Astrocyte (in vitro differentiated cells and primary cell): ENCODE results near the gene ATN1. TPM values are rescaled to one million over a fixed set of nuclear protein-coding genes. Genes with fewer than 3 reads are reported as not detected.

Source experiments
- DNase-seq: peaks from one replicate; pipeline ENCODE4 v3.0.0-alpha.2; 2010; ENCODE audit warnings: low read depth
- FAIRE-seq: peaks from 2 replicates; lab custom pipeline; 2011; peaks lifted over from hg19 to GRCh38; lab: Jason Lieb, UNC
- H2AFZ ChIP-seq: 2 replicates; pipeline ENCODE4 v1.6.0; 2012; ENCODE audit warnings: low read depth, low read length, inconsistent platforms
- H3K27ac ChIP-seq: 2 replicates; pipeline ENCODE4 v1.5.1; 2011; ENCODE audit warnings: low read depth, low read length, inconsistent platforms
- H3K27me3 ChIP-seq: 2 replicates; pipeline ENCODE4 v1.6.0; 2011; ENCODE audit warnings: low read length, inconsistent platforms; ENCODE audit not compliant: insufficient read depth
- H3K36me3 ChIP-seq: 2 replicates; pipeline ENCODE4 v1.5.1; 2011; ENCODE audit warnings: low read length, inconsistent platforms; ENCODE audit not compliant: insufficient read depth
- H3K4me1 ChIP-seq: 2 replicates; pipeline ENCODE4 v1.5.1; 2011; ENCODE audit warnings: low read length, inconsistent platforms; ENCODE audit not compliant: insufficient read depth
- H3K4me2 ChIP-seq: 2 replicates; pipeline ENCODE4 v1.6.0; 2012; ENCODE audit warnings: low read length, inconsistent platforms
- H3K4me3 ChIP-seq: 2 replicates; pipeline ENCODE4 v1.5.1; 2011; ENCODE audit warnings: low read depth, mild to moderate bottlenecking, low read length, inconsistent platforms; ENCODE audit not compliant: insufficient read depth
- H3K79me2 ChIP-seq: 2 replicates; pipeline ENCODE4 v1.6.0; 2012; ENCODE audit warnings: mild to moderate bottlenecking, low read length, inconsistent platforms; ENCODE audit not compliant: insufficient read depth
- H3K9ac ChIP-seq: 2 replicates; pipeline ENCODE4 v1.6.0; 2012; ENCODE audit warnings: mild to moderate bottlenecking, low read length, inconsistent platforms
- H3K9me3 ChIP-seq: 2 replicates; pipeline ENCODE4 v1.5.1; 2012; ENCODE audit warnings: low read depth, mild to moderate bottlenecking, low read length, inconsistent platforms; ENCODE audit not compliant: insufficient read depth
- H4K20me1 ChIP-seq: 2 replicates; pipeline ENCODE4 v1.6.0; 2012; ENCODE audit warnings: low read length, inconsistent platforms; ENCODE audit not compliant: insufficient read depth
- H3K27ac Mint-ChIP-seq: one replicate; pipeline ENCODE4 v1.8.0; 2021; ENCODE audit warnings: mild to moderate bottlenecking, mixed read lengths; ENCODE audit not compliant: unreplicated experiment
- H3K27me3 Mint-ChIP-seq: one replicate; pipeline ENCODE4 v1.8.0; 2021; ENCODE audit warnings: low read depth, mixed read lengths; ENCODE audit not compliant: unreplicated experiment
- H3K36me3 Mint-ChIP-seq: one replicate; pipeline ENCODE4 v1.8.0; 2021; ENCODE audit warnings: low read depth, mixed read lengths; ENCODE audit not compliant: unreplicated experiment
- H3K4me1 Mint-ChIP-seq: one replicate; pipeline ENCODE4 v1.8.0; 2021; ENCODE audit warnings: low read depth, mixed read lengths; ENCODE audit not compliant: unreplicated experiment
- H3K4me3 Mint-ChIP-seq: one replicate; pipeline ENCODE4 v1.8.0; 2021; ENCODE audit warnings: mild to moderate bottlenecking, moderate library complexity, mixed read lengths; ENCODE audit not compliant: unreplicated experiment
- H3K9me3 Mint-ChIP-seq: one replicate; pipeline ENCODE4 v1.8.0; 2021; ENCODE audit warnings: mild to moderate bottlenecking, mixed read lengths; ENCODE audit not compliant: unreplicated experiment
- EZH2 ChIP-seq: IDR thresholded peaks from 2 replicates; pipeline ENCODE4 v1.6.1; 2012; ENCODE audit warnings: mild to moderate bottlenecking, low read length, inconsistent platforms; ENCODE audit not compliant: insufficient read depth
- total RNA-seq: library from RNA; stranded (reverse); gene quantifications from 2 replicates; pipeline ENCODE4 v1.2.1, GENCODE V29; 2021
- TF ChIP-seq, protein P1 (sequence below): IDR thresholded peaks from 2 replicates; pipeline ENCODE4 v1.5.1; 2011; ENCODE audit warnings: low read depth, mild to moderate bottlenecking, inconsistent platforms, low read length, moderate library complexity; ENCODE audit not compliant: insufficient read depth

The ATN1 gene
- total RNA-seq, 1 donor from 2014 or later, result 97.8 TPM

DNA sequence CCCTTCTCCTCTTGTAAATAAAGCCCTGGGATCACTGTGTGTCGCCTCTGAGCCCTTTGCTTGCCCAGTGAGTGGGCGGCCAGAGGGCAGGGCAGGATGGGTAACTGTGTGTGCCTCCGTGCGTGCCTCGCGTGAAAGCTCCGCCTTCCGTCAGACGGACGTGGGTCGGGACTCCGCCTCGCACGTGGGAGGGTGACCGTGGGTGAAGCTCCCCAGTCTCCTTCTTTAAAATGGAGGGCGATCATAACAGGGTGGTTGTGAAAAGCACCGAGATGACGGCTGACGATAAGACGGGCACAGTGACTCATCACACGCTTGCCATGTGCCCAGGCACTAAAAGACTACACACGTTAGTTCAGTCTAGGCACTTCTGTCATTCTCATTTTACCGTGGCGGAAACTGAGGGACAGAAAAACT is 33.5 kb downstream of the ATN1 start:
- H3K27me3 ChIP-seq, result no peaks in the 10 kb centered on the region
- peak overlapping the region; percentile 66 for H3K9ac ChIP-seq
- Mint-ChIP-seq H3K36me3 (peaks cover 11% of the 10 kb centered on the region), H3K9me3 (no peaks in the 10 kb centered on the region), H3K4me3 (peak overlapping the region; percentile 75), H3K27ac (peak overlapping the region; percentile 98), H3K27me3 (peaks cover 4% of the 10 kb centered on the region), H3K4me1 (peaks cover 23% of the 10 kb centered on the region)
- H2AFZ ChIP-seq, result peak overlapping the region; percentile 89
- H3K4me2 ChIP-seq, result peak overlapping the region; percentile 78
- no peak for TF ChIP-seq EZH2
- TF ChIP-seq, protein P1, sequence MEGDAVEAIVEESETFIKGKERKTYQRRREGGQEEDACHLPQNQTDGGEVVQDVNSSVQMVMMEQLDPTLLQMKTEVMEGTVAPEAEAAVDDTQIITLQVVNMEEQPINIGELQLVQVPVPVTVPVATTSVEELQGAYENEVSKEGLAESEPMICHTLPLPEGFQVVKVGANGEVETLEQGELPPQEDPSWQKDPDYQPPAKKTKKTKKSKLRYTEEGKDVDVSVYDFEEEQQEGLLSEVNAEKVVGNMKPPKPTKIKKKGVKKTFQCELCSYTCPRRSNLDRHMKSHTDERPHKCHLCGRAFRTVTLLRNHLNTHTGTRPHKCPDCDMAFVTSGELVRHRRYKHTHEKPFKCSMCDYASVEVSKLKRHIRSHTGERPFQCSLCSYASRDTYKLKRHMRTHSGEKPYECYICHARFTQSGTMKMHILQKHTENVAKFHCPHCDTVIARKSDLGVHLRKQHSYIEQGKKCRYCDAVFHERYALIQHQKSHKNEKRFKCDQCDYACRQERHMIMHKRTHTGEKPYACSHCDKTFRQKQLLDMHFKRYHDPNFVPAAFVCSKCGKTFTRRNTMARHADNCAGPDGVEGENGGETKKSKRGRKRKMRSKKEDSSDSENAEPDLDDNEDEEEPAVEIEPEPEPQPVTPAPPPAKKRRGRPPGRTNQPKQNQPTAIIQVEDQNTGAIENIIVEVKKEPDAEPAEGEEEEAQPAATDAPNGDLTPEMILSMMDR, result no peak
- H3K79me2 ChIP-seq, result no peaks in the 10 kb centered on the region
- H3K36me3 ChIP-seq, result peaks cover 11% of the 10 kb centered on the region
- H4K20me1 ChIP-seq, result no peaks in the 10 kb centered on the region
- no peak for FAIRE-seq
- no peaks in the 10 kb centered on the region for H3K9me3 ChIP-seq
- H3K4me3 ChIP-seq, result peak overlapping the region; percentile 7
- peak overlapping the region; percentile 54 for H3K27ac ChIP-seq
- peak; percentile 46 for DNase-seq
- H3K4me1 ChIP-seq, result peaks cover 19% of the 10 kb centered on the region

DNA sequence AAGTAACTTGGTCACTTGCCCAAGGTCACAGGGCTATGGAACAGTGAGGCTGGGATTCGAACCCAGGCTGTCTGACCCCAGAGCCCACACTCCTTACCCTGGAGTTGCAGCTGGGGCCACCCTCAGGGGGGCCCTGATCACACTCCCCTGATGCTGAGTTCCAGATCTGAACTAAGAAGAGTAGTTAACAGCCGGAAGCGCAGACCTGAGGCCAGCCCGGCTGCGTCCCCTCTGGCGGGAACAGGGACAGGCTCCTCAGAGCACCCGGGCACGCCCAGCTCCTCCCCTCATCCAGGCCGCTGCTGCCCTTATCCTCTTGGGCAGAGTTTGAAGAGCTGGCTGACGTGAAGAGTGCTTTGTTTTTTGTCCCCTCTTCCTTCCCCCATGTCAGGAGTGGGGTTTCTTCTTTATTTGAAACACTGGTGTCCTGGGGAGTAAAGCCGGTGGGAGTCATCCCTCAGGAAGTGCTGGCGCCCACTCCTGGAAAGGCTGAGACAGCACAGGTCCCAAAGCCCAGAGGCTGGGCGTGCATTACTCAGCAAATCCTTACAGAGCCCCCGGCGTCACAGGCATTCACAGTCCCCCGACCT is 34.0 kb downstream of the ATN1 start:
- TF ChIP-seq, protein P1, result peak; percentile 61
- TF ChIP-seq EZH2, result no peak
- Histone ChIP-seq H4K20me1 (no peaks in the 10 kb centered on the region), H3K79me2 (no peaks in the 10 kb centered on the region), H3K9me3 (no peaks in the 10 kb centered on the region), H3K4me3 (peak overlapping the region; percentile 7), H2AFZ (peak overlapping the region; percentile 89), H3K36me3 (peaks cover 13% of the 10 kb centered on the region), H3K27ac (peak overlapping the region; percentile 54), H3K9ac (peak overlapping the region; percentile 66), H3K4me1 (peaks cover 19% of the 10 kb centered on the region), H3K27me3 (no peaks in the 10 kb centered on the region), H3K4me2 (peak overlapping the region; percentile 78)
- Mint-ChIP-seq H3K27me3 (peaks cover 3% of the 10 kb centered on the region), H3K36me3 (peaks cover 10% of the 10 kb centered on the region), H3K4me1 (peaks cover 21% of the 10 kb centered on the region), H3K27ac (peak overlapping the region; percentile 98), H3K9me3 (no peaks in the 10 kb centered on the region), H3K4me3 (peak overlapping the region; percentile 75)
- FAIRE-seq (no peak), DNase-seq (peak; percentile 70)
